ENCODE measurements around the gene CRMP1.

DNA sequence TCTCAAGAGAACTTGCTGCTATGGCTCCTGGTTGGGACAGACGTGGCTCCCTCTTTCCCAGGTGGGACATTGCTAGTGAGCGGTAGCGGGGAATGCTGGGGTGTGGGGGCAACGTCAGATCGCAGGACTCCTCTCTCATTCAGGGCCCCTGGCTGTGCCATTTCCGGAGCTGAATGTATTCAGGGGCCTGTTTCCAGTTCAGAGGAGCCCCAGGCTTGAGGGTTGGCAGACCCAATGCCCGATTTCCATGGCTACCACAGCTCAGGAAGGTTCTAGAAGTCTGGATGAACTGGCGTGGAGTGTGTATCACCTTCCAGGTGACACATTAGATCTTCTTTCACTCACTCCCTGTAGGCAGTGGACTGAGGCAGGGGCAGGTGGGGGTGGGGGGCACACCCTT, 26.2 kb upstream of the CRMP1 start:
- TF ChIP-seq, protein P1, sequence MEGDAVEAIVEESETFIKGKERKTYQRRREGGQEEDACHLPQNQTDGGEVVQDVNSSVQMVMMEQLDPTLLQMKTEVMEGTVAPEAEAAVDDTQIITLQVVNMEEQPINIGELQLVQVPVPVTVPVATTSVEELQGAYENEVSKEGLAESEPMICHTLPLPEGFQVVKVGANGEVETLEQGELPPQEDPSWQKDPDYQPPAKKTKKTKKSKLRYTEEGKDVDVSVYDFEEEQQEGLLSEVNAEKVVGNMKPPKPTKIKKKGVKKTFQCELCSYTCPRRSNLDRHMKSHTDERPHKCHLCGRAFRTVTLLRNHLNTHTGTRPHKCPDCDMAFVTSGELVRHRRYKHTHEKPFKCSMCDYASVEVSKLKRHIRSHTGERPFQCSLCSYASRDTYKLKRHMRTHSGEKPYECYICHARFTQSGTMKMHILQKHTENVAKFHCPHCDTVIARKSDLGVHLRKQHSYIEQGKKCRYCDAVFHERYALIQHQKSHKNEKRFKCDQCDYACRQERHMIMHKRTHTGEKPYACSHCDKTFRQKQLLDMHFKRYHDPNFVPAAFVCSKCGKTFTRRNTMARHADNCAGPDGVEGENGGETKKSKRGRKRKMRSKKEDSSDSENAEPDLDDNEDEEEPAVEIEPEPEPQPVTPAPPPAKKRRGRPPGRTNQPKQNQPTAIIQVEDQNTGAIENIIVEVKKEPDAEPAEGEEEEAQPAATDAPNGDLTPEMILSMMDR (IDR thresholded peaks at IDR 0.05): no peak
- TF ChIP-seq POLR2A (IDR thresholded peaks at IDR 0.05) (no peak), POLR2AphosphoS5 (IDR thresholded peaks at IDR 0.05) (no peak), EP300 (IDR thresholded peaks at IDR 0.05) (no peak)
